Measurements from ENCODE around the gene KIF21B.

- TF ChIP-seq CTCF (IDR thresholded peaks at IDR 0.05) = no peak
- TF ChIP-seq POLR2A (IDR thresholded peaks at IDR 0.05) = no peak
Observed at GRCh38 chr1:201017828-201018163, 5.7 kb downstream of the KIF21B start.
